GM18951 (cell line): Measurements from ENCODE around the gene DIO3.

Experiments used
- POLR2A ChIP-seq: IDR thresholded peaks from 4 replicates; pipeline ENCODE4 v1.6.1; 2011; ENCODE audit warnings: mild to moderate bottlenecking; ENCODE audit not compliant: insufficient read length, insufficient read depth; ENCODE audit errors: extremely low read depth
- in situ Hi-C: fragments of 300-500 bp; cut with MboI; formaldehyde crosslinking; loops from one replicate; pipeline ENCODE4 v1.12.0; 2022; ENCODE audit warnings: low sequenced_read_pairs, mixed read lengths, inconsistent platforms; ENCODE audit not compliant: unreplicated experiment

The DIO3 gene

GRCh38 chr14:101587441-101587911 lies 26.2 kb downstream of the DIO3 start:
- TF ChIP-seq POLR2A: no peak
- in situ Hi-C loops: no loop called here

GRCh38 chr14:101588286-101588975 lies 27.1 kb downstream of the DIO3 start:
- in situ Hi-C loops: no loop called here
- TF ChIP-seq POLR2A: no peak

- in situ Hi-C loops: no loop called here
- no peak for TF ChIP-seq POLR2A
Observed at GRCh38 chr14:101588990-101589389, 27.7 kb downstream of the DIO3 start.

- TF ChIP-seq POLR2A: no peak
- in situ Hi-C loops: no loop called here
Observed at GRCh38 chr14:101589486-101590015, 28.3 kb downstream of the DIO3 start.

GRCh38 chr14:101590062-101590461 lies 28.8 kb downstream of the DIO3 start:
- no peak for TF ChIP-seq POLR2A
- in situ Hi-C loops: no loop called here

- no peak for TF ChIP-seq POLR2A
- in situ Hi-C loops: no loop called here
Observed at GRCh38 chr14:101590616-101591015, 29.3 kb downstream of the DIO3 start.

- no peak for TF ChIP-seq POLR2A
- in situ Hi-C loops: no loop called here
Observed at GRCh38 chr14:101591121-101591520, 29.8 kb downstream of the DIO3 start.

GRCh38 chr14:101591582-101591981 lies 30.3 kb downstream of the DIO3 start:
- in situ Hi-C loops: no loop called here
- TF ChIP-seq POLR2A: no peak

GRCh38 chr14:101593411-101594238 lies 32.3 kb downstream of the DIO3 start:
- no peak for TF ChIP-seq POLR2A
- in situ Hi-C loops: no loop called here

- no peak for TF ChIP-seq POLR2A
Observed at GRCh38 chr14:101594511-101595148, 33.3 kb downstream of the DIO3 start.

GRCh38 chr14:101595349-101595748 lies 34.1 kb downstream of the DIO3 start:
- TF ChIP-seq POLR2A: no peak
- in situ Hi-C loops: no loop called here

More at GRCh38 chr14:101594511-101595148, 33.3 kb downstream of the DIO3 start:
- in situ Hi-C loops: no loop called here

- TF ChIP-seq POLR2A: no peak
- in situ Hi-C loops: no loop called here
Observed at GRCh38 chr14:101595887-101596721, 34.8 kb downstream of the DIO3 start.
